Colon (tissue), 2 donors: ENCODE measurements around the gene OTOP3.

ENCODE experiments used
- FAIRE-seq: peaks from 2 replicates; lab custom pipeline; 2012; peaks lifted over from hg19 to GRCh38; lab: Jason Lieb, UNC
- donor health status: control.
- donor health status: control.

The OTOP3 gene

DNA sequence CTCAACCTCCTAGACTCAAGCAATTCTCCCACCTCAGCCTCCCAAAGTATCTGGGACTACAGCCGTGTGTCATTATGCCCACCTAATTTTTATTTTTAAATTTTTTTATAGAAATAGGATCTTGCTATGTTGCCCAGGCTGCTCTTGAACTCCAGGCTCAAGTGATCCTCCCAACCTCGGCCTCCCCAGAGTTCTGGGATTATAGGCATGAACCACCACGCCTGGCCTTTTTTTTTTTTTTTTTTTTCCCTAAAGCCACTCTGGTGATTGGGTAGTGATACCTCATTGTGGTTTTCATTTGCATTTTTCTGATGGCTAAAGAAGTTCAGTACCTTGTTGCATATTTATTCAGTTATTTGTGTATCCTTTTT is 50.5 kb downstream of the OTOP3 start:
- FAIRE-seq = no peak

DNA sequence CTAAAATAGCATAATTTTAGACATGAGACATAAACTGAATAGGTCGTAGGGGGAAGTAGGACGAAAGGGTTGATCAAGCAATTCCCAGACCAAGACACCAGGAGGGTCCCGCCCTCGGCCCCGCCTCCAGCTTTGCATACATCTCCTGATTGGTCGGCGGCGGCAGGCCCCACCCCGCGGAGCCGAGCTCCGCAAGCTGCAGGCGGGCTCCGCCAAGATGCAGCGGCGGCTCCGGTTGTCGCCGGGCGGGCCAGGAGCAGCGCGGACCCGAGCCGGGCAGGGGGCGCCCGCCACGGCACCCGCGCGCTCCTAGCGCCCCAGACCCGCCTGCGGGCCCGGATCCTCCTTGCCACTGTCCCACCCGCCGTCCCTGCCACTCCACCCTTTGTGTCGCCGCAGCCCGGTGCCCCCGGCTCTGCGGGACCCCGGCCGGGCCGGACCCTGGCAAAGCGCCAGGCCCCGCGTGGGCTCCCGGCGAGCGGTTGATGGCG is 51.8 kb downstream of the OTOP3 start, which contains the start of gene CDR2L:
TSS of gene CDR2L (plus strand) at position 215 of the 491 bp plus-strand sequence. CDS start 412 bp downstream, outside the sequence.
- FAIRE-seq = no peak

- FAIRE-seq = no peak
Measured at GRCh38 chr17:74987909-74988711, 52.4 kb downstream of the OTOP3 start.

- FAIRE-seq = no peak
Measured at GRCh38 chr17:74990581-74991105, 54.9 kb downstream of the OTOP3 start.

DNA sequence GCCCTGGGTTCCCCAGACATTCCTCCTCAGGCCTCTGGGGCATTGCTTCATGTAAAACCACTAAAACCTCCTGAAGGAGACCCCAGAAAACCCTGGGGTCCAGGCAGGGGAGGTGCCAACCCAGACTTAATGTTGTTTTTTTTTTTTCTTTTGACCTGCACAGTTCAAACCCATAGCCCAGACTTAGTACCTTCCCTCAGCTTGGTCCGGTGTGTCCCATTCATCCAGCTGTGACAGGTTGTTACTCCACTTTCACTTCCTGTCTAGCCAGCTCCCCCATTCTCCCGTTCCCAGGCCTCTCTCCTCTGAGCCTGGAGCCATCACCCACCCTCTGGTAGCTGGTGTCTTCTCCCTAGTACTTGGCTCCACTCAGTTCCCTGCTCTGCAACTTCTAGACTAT is 56.5 kb downstream of the OTOP3 start:
- FAIRE-seq = no peak

DNA sequence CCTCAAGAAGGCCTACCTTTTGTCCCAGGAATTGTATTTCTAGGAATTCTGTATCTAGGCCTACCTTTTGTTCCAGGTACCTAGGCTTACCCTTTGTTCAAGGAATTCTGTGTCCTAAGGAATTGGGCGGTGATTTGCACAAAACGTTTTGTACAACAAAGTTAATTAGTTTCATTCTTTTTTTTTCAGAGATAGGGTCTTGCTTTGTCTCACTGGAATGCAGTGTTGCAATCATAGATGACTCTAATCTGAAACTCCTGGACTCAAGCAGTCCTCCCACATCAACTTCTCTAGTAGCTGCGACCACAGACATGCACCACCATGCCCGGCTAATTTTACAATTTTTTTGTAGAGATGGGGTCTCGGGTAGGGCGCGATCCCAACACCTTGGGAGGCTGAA is 58.7 kb downstream of the OTOP3 start:
- no peak for FAIRE-seq

DNA sequence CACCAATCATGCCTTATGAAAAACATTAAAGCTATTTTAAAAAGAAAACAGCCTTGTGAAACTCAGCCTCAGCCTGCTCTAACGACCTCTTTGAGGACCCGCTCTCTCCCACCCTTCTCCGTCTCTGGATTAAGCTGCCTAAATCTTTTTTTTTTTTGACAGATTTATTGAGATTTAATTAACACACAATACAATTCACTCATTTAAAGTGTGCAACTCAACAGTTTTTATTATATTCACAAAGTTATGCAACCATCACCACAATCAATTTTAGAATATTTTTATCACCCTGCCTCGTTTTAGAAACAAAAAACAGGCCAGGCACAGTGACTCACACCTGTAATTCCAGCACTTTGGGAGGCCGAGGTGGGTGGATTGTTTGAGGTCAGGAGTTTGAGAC is 60.1 kb downstream of the OTOP3 start:
- FAIRE-seq = no peak

- FAIRE-seq = no peak
Measured at GRCh38 chr17:74998783-74999182, 63.1 kb downstream of the OTOP3 start.

DNA sequence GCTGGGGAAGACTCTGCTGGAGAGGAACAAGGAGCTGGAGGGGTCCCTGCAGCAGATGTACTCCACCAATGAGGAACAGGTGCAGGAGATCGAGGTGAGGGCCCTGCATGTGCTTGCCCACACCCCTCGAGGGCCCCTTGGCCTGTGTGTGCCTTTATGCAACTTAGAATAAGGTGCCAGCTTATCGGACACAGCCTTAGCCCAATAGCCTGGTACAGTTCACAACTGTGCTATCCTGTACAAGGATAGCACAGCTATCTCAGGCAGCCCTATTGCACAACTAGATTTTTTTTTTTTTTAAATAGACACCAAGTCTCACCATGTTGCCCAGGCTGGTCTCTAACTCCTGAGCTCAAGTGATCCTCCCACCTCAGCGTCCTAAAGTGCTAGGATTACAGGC is 63.8 kb downstream of the OTOP3 start:
- FAIRE-seq = no peak
